Mesenchymal stem cell (in vitro differentiated cells and primary cell): Measurements from ENCODE around the gene RTN4.
A peak's percentile ranks its signal among the peaks of the same experiment; 100 is the strongest.

Experiments
- DNase-seq: peaks from one replicate; pipeline ENCODE4 v3.0.0-alpha.2; 2013
- H2AFZ ChIP-seq: one replicate; pipeline ENCODE4 v1.6.1; 2013; ENCODE audit warnings: low read depth, mild to moderate bottlenecking, control low read depth, inconsistent platforms, low read length, moderate library complexity
- H2AK5ac ChIP-seq: 2 replicates; pipeline ENCODE4 v1.6.1; 2013; ENCODE audit warnings: low read length, moderate library complexity, mild to moderate bottlenecking, inconsistent platforms; ENCODE audit not compliant: severe bottlenecking
- H2BK120ac ChIP-seq: one replicate; pipeline ENCODE4 v1.6.1; 2013; ENCODE audit warnings: low read depth, mild to moderate bottlenecking, inconsistent platforms, low read length, moderate library complexity
- H2BK12ac ChIP-seq, 2 experiments: one replicate each; pipeline ENCODE4 v1.6.1; 2013; ENCODE audit warnings: inconsistent platforms in 2 of 2, low read length in 2 of 2, mild to moderate bottlenecking in 2 of 2, moderate library complexity in 2 of 2, control low read depth in 1 of 2
- H2BK15ac ChIP-seq: one replicate; pipeline ENCODE4 v1.6.1; 2013; ENCODE audit warnings: mild to moderate bottlenecking, low read depth, inconsistent platforms; ENCODE audit not compliant: poor library complexity, severe bottlenecking
- H2BK5ac ChIP-seq: 2 replicates; pipeline ENCODE4 v1.6.1; 2013; ENCODE audit warnings: low read depth, mild to moderate bottlenecking, low read length, control low read depth, inconsistent platforms; ENCODE audit not compliant: poor library complexity, severe bottlenecking
- H3K14ac ChIP-seq, 2 experiments: one replicate each; pipeline ENCODE4 v1.6.1; 2013; ENCODE audit warnings: inconsistent platforms in 2 of 2, low read length in 2 of 2, control low read depth in 1 of 2, mild to moderate bottlenecking in 1 of 2, moderate library complexity in 1 of 2
- H3K18ac ChIP-seq, 2 experiments: one replicate each; pipeline ENCODE4 v1.6.1; 2013; ENCODE audit warnings: inconsistent platforms in 2 of 2, low read length in 2 of 2, control low read depth in 1 of 2, low read depth in 1 of 2, mild to moderate bottlenecking in 1 of 2
- H3K23ac ChIP-seq, 2 experiments: one replicate each; pipeline ENCODE4 v1.6.1; 2013; ENCODE audit warnings: inconsistent platforms in 2 of 2, low read length in 2 of 2, mild to moderate bottlenecking in 2 of 2, moderate library complexity in 2 of 2, control low read depth in 1 of 2
- H3K27ac ChIP-seq: 2 replicates; pipeline ENCODE4 v1.5.1; 2013; ENCODE audit warnings: mild to moderate bottlenecking, moderate library complexity, low read length, control low read depth, inconsistent platforms; ENCODE audit not compliant: poor library complexity, severe bottlenecking
- H3K27me3 ChIP-seq, 2 experiments: 2 replicates each; pipeline versions ENCODE4 v1.6.1 to v1.7.0; 2013; ENCODE audit warnings: low read length in 2 of 2, mild to moderate bottlenecking in 2 of 2, moderate library complexity in 2 of 2, control low read depth in 1 of 2, inconsistent platforms in 1 of 2; ENCODE audit not compliant: control insufficient read depth in 1 of 2, insufficient read depth in 1 of 2
- H3K36me3 ChIP-seq, 2 experiments: 2 replicates each; pipeline versions ENCODE4 v1.6.1 to v1.7.0; 2013; ENCODE audit warnings: low read length in 2 of 2, control low read depth in 1 of 2, inconsistent platforms in 1 of 2, low read depth in 1 of 2, mild to moderate bottlenecking in 1 of 2; ENCODE audit not compliant: insufficient read depth in 2 of 2, control insufficient read depth in 1 of 2
- H3K4ac ChIP-seq, 2 experiments: one replicate each; pipeline ENCODE4 v1.6.1; 2013; ENCODE audit warnings: inconsistent platforms in 2 of 2, low read length in 2 of 2, mild to moderate bottlenecking in 2 of 2, moderate library complexity in 2 of 2, control low read depth in 1 of 2, low read depth in 1 of 2
- H3K4me1 ChIP-seq: 2 replicates; pipeline ENCODE4 v1.6.1; 2013; ENCODE audit warnings: low read depth, low read length, control low read depth; ENCODE audit not compliant: control insufficient read depth, insufficient read depth
- H3K4me2 ChIP-seq: 2 replicates; pipeline ENCODE4 v1.6.1; 2013; ENCODE audit warnings: low read length, mild to moderate bottlenecking, inconsistent platforms; ENCODE audit not compliant: poor library complexity, severe bottlenecking
- H3K4me3 ChIP-seq, 2 experiments: 2 replicates each; pipeline versions ENCODE4 v1.5.1 to v1.7.0; 2013; ENCODE audit warnings: low read length in 2 of 2, mild to moderate bottlenecking in 2 of 2, control low read depth in 1 of 2, low read depth in 1 of 2; ENCODE audit not compliant: insufficient read depth in 1 of 2
- H3K79me1 ChIP-seq: replicated peaks from 2 replicates; pipeline ENCODE4 v1.6.1; 2013; ENCODE audit warnings: mild to moderate bottlenecking, control low read depth, low read length, inconsistent platforms; ENCODE audit not compliant: poor library complexity, severe bottlenecking
- H3K9ac ChIP-seq: 2 replicates; pipeline ENCODE4 v1.7.0; 2013; ENCODE audit warnings: mild to moderate bottlenecking, low read length, moderate library complexity
- H3K9me3 ChIP-seq: 2 replicates; pipeline ENCODE4 v1.7.0; 2013; ENCODE audit warnings: mild to moderate bottlenecking, low read length; ENCODE audit not compliant: control insufficient read depth
- H4K8ac ChIP-seq: one replicate; pipeline ENCODE4 v1.6.1; 2013; ENCODE audit warnings: inconsistent platforms, mild to moderate bottlenecking, low read length, moderate library complexity
- H4K91ac ChIP-seq: one replicate; pipeline ENCODE4 v1.6.1; 2013; ENCODE audit warnings: mild to moderate bottlenecking, low read length, inconsistent platforms
- WGBS: methylation state at CpG from one replicate; pipeline ENCODE4 v1.1.7; 2013; ENCODE audit warnings: mixed read lengths; 5-methylcytosine and 5-hydroxymethylcytosine counted together

Gene RTN4

GRCh38 chr2:55011831-55012671 lies 38.2 kb downstream of the RTN4 start:
- no peaks in the 10 kb centered on the region for H3K79me1 ChIP-seq
- peaks cover 11% of the 10 kb centered on the region for H3K4me1 ChIP-seq
- WGBS, result 91% methylated on average over 4 of the region's 6 CpGs
- peak overlapping the region in 1 of 2 experiments; percentile 23 for H3K4me3 ChIP-seq
- H3K14ac ChIP-seq, result no peak overlapping the region
- no peak overlapping the region for H3K23ac ChIP-seq
- no peak overlapping the region for H4K8ac ChIP-seq
- no peaks in the 10 kb centered on the region for H3K27me3 ChIP-seq
- no peak overlapping the region for H3K18ac ChIP-seq
- H3K9ac ChIP-seq, result peak overlapping the region; percentile 85
- peak overlapping the region; percentile 29 for H3K4me2 ChIP-seq
- no peak overlapping the region for H2BK15ac ChIP-seq
- no peak overlapping the region for H2BK5ac ChIP-seq
- no peak overlapping the region for H4K91ac ChIP-seq
- DNase-seq, result no peak
- no peak overlapping the region for H2AFZ ChIP-seq
- peak overlapping the region; percentile 70 for H3K27ac ChIP-seq
- H2BK120ac ChIP-seq, result no peak overlapping the region
- no peak overlapping the region for H2AK5ac ChIP-seq
- H3K36me3 ChIP-seq, result no peaks in the 10 kb centered on the region
- H3K9me3 ChIP-seq, result no peaks in the 10 kb centered on the region
- no peak overlapping the region for H3K4ac ChIP-seq
- H2BK12ac ChIP-seq, result no peak overlapping the region

DNA sequence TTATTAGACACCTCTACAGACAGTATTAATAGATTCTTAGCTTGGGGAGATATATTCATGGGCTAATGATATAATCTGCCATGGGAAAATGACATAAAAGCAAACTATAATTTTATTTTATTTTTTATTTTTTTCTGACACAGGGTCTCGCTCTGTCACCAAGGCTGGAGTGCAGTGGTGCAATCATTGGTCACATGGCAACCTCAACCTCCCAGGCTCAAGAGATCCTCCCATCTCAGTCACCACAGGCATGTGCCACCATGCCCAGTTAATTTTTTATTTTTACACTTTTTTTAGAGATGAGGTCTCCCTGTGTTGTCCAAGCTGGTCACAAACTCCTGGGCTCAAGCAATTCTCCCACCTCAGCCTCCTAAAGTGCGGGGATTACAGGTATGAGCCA lies 39.3 kb downstream of the RTN4 start:
- Histone ChIP-seq H3K4me2 (peak overlapping the region; percentile 34), H3K27me3 (no peaks in the 10 kb centered on the region)
- WGBS, result 91% methylated on average over 1 of the region's 2 CpGs

GRCh38 chr2:55010149-55010591 lies 40.1 kb downstream of the RTN4 start:
- Histone ChIP-seq H2AFZ (no peak overlapping the region), H2BK15ac (no peak overlapping the region), H3K4me2 (peak overlapping the region; percentile 1), H3K14ac (no peak overlapping the region), H3K4ac (no peak overlapping the region), H2BK120ac (no peak overlapping the region), H3K79me1 (no peaks in the 10 kb centered on the region), H3K27me3 (no peaks in the 10 kb centered on the region), H3K23ac (no peak overlapping the region), H2BK12ac (no peak overlapping the region), H3K9ac (peak overlapping the region; percentile 85), H4K91ac (no peak overlapping the region), H3K9me3 (no peaks in the 10 kb centered on the region), H3K27ac (peak overlapping the region; percentile 35), H4K8ac (no peak overlapping the region), H3K18ac (no peak overlapping the region), H3K4me1 (peaks cover 8% of the 10 kb centered on the region), H2BK5ac (no peak overlapping the region), H2AK5ac (no peak overlapping the region), H3K36me3 (no peaks in the 10 kb centered on the region), H3K4me3 (peak overlapping the region in 1 of 2 experiments; percentile 63)
- WGBS, result 74% methylated on average over 3 of the region's 5 CpGs
- DNase-seq, result peak; percentile 66

More for the DNA sequence above, 39.3 kb downstream of the RTN4 start:
- H2AFZ ChIP-seq, result no peak overlapping the region
- H3K9me3 ChIP-seq, result no peaks in the 10 kb centered on the region
- H4K91ac ChIP-seq, result no peak overlapping the region
- no peak overlapping the region for H2BK15ac ChIP-seq
- peak overlapping the region in 1 of 2 experiments; percentile 63 for H3K4me3 ChIP-seq
- no peak overlapping the region for H3K23ac ChIP-seq
- H3K9ac ChIP-seq, result peak overlapping the region; percentile 85
- DNase-seq, result peak; percentile 57
- no peak overlapping the region for H3K14ac ChIP-seq
- no peaks in the 10 kb centered on the region for H3K79me1 ChIP-seq
- no peak overlapping the region for H3K4ac ChIP-seq
- no peak overlapping the region for H2BK5ac ChIP-seq
- H3K36me3 ChIP-seq, result no peaks in the 10 kb centered on the region
- no peak overlapping the region for H2BK12ac ChIP-seq
- H3K27ac ChIP-seq, result peak overlapping the region; percentile 61
- H2BK120ac ChIP-seq, result no peak overlapping the region
- H3K18ac ChIP-seq, result no peak overlapping the region
- H3K4me1 ChIP-seq, result peaks cover 8% of the 10 kb centered on the region
- H2AK5ac ChIP-seq, result no peak overlapping the region
- H4K8ac ChIP-seq, result no peak overlapping the region

DNA sequence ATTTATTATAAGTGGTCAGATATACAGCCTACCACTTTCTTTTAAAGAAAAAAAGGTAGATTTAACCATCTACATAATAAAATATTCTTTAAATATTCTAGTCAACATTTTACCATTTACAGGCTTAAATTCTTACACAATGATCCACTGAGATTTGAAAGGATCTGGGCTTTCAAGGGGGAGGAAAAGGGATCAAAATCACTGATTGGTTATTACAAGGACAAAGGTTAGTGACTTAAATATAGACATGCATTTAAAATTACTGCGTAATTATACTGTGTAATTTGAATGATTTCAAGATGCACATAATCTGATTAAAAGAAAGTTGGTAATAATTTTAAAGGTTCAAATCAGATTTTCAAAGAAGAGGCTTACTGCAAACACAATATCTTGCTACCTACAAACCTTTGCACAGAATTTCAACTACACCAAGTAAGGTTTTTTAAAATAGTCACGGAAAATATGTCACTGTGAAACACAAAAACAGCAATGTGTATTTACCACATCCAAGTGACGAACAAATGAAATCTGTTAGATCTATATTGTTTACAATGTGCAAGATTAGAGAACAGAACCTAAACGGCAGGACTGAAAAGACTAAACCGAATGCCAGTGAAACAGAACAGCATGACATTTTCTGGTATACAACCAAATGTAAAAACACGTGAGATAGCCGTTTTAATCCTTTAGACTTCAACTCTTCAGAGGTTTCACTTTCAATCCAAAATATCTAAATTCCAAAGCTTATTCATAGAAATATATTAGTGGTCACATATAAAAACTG lies 40.8 kb downstream of the RTN4 start:
- no peak overlapping the region for H2BK12ac ChIP-seq
- no peak overlapping the region for H2AFZ ChIP-seq
- no peak overlapping the region for H3K4me2 ChIP-seq
- no peak overlapping the region for H3K4ac ChIP-seq
- H2AK5ac ChIP-seq, result no peak overlapping the region
- WGBS, result 43% methylated on average over 5 of the region's 7 CpGs
- no peaks in the 10 kb centered on the region for H3K79me1 ChIP-seq
- no peak overlapping the region for H3K18ac ChIP-seq
- H3K4me1 ChIP-seq, result peaks cover 7% of the 10 kb centered on the region
- no peak overlapping the region for H3K27ac ChIP-seq
- H2BK120ac ChIP-seq, result no peak overlapping the region
- no peaks in the 10 kb centered on the region for H3K9me3 ChIP-seq
- peak; percentile 50 for DNase-seq
- H3K9ac ChIP-seq, result peak overlapping the region; percentile 85
- H3K23ac ChIP-seq, result no peak overlapping the region
- no peak overlapping the region for H2BK5ac ChIP-seq
- H3K14ac ChIP-seq, result no peak overlapping the region
- peak overlapping the region in 1 of 2 experiments; percentile 63 for H3K4me3 ChIP-seq
- no peaks in the 10 kb centered on the region for H3K36me3 ChIP-seq
- H4K91ac ChIP-seq, result no peak overlapping the region
- no peaks in the 10 kb centered on the region for H3K27me3 ChIP-seq
- no peak overlapping the region for H4K8ac ChIP-seq
- H2BK15ac ChIP-seq, result no peak overlapping the region
